T-helper 17 cell (primary cell): ENCODE data around the gene ZNF442. TPM values are rescaled to one million over a fixed set of nuclear protein-coding genes. Genes with fewer than 3 reads are reported as not detected.
A peak's percentile ranks its signal among the peaks of the same experiment; 100 is the strongest.
"Not testable (repeated sequence)": the region's sequence is repeated elsewhere in the genome, so short reads cannot be mapped to it uniquely, and the experiment has no call there.

ENCODE experiments used
- ATAC-seq: fragments of 150-1000 bp; cut with Tn5 transposase; 2 replicates; pipeline ENCODE4 v1.10.0; 2021; ENCODE audit warnings: mild to moderate bottlenecking, moderate library complexity
- DNase-seq, 3 donors: peaks; one replicate each; pipeline versions ENCODE4 v3.0.0 to v3.0.0-alpha.2; 2020 to 2021
- H3K9me3 ChIP-seq: one replicate; pipeline ENCODE4 v1.7.0; 2013; ENCODE audit warnings: low read length, mild to moderate bottlenecking; ENCODE audit not compliant: control insufficient read depth, poor library complexity, severe bottlenecking
- H3K27ac Mint-ChIP-seq: one replicate; pipeline ENCODE4 v1.8.0; 2022; ENCODE audit warnings: mild to moderate bottlenecking, moderate library complexity, mixed read lengths
- H3K27me3 Mint-ChIP-seq: one replicate; pipeline ENCODE4 v1.8.0; 2022; ENCODE audit warnings: mixed read lengths
- H3K36me3 Mint-ChIP-seq: one replicate; pipeline ENCODE4 v1.8.0; 2022; ENCODE audit warnings: low read depth, mixed read lengths
- H3K4me1 Mint-ChIP-seq: one replicate; pipeline ENCODE4 v1.8.0; 2022; ENCODE audit warnings: mild to moderate bottlenecking, mixed read lengths
- H3K4me3 Mint-ChIP-seq: one replicate; pipeline ENCODE4 v1.8.0; 2022; ENCODE audit warnings: mild to moderate bottlenecking, moderate library complexity, mixed read lengths
- total RNA-seq, 4 donors: library from RNA in 2 of 4; stranded (reverse) in 2 of 4; gene quantifications; one replicate each; pipeline ENCODE4 v1.2.3 and lab custom pipeline; 2022 to 2026

The ZNF442 gene
- total RNA-seq, 2 donors from 2014 or later, result 0.29 to 0.97 TPM

DNA sequence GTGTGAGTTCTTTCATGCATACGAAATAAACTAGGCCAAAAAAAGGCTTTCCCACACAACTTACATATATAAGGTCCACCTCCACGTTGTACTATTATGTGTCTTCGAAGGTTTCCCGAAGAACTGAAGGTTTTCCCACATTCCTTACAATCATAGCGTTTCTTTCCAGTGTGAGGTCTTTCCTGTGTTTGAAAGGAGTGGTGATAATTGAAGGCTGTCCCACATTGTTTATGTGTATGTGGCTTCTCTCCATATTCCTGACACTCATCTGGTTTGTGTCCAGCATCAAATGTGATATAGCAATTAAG is 14.6 kb downstream of the ZNF442 start:
- Mint-ChIP-seq H3K4me1 (no peaks in the 10 kb centered on the region), H3K4me3 (no peak overlapping the region), H3K36me3 (peaks cover 3% of the 10 kb centered on the region), H3K27ac (no peak overlapping the region), H3K27me3 (no peaks in the 10 kb centered on the region)
- DNase-seq (no peak), ATAC-seq (no peak)
- H3K9me3 ChIP-seq, result peaks cover 12% of the 10 kb centered on the region

DNA sequence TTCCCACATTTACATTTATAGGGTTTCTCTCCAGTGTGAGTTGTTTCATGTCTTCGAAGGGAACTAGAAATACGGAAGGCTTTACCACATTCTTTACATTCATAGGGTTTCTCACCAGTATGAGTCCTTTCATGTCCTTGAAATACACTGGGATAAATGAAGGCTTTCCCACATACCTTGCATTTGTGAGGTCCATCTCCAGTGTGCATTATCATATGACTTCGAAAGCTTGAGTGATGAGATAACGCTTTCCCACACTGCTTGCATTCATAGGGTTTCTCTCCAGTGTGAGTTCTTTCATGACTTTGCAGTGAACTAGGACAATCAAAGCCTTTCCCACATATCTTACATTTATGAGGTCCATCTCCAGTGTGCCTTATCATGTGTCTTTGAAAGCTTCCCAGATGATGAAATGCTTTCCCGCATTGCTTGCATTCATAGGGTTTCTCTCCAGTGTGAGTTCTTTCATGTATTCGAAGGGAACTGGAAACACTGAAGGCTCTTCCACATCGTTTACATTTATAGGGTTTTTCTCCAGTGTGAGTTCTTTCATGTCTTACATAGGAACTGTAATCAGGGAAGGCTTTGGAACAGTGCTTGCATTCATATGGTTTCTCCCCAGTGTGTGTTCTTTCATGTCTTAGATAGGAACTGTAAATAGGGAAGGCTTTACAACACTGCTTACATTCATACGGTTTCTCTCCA is 15.1 kb downstream of the ZNF442 start:
- Mint-ChIP-seq H3K27ac (no peak overlapping the region), H3K36me3 (peaks cover 3% of the 10 kb centered on the region), H3K4me3 (no peak overlapping the region), H3K4me1 (no peaks in the 10 kb centered on the region), H3K27me3 (no peaks in the 10 kb centered on the region)
- peaks cover 12% of the 10 kb centered on the region for H3K9me3 ChIP-seq
- ATAC-seq (no peak), DNase-seq (no peak)

DNA sequence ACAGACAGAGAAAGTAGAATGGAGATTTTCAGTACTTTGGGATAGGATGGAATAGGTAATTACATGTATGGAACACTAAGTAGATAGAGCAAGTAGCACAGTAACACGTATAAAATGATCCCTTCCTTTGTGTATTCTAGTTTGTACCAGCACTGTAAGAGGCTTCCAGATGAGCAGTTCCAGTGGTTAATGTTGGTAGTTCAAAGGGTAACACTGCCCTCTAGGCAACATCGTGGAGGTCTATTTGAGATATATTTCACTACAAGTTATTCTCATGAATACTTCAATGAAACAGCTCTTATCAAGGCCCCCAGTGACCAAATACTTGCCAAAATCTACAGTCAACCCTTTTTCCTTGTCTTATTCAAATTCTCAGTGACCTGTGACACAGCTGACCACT is 18.6 kb downstream of the ZNF442 start:
- Mint-ChIP-seq H3K4me1 (no peaks in the 10 kb centered on the region), H3K27ac (no peak overlapping the region), H3K36me3 (peaks cover 3% of the 10 kb centered on the region), H3K4me3 (no peak overlapping the region), H3K27me3 (no peaks in the 10 kb centered on the region)
- H3K9me3 ChIP-seq, result peaks cover 12% of the 10 kb centered on the region
- ATAC-seq, result peak; percentile 68
- no peak for DNase-seq

DNA sequence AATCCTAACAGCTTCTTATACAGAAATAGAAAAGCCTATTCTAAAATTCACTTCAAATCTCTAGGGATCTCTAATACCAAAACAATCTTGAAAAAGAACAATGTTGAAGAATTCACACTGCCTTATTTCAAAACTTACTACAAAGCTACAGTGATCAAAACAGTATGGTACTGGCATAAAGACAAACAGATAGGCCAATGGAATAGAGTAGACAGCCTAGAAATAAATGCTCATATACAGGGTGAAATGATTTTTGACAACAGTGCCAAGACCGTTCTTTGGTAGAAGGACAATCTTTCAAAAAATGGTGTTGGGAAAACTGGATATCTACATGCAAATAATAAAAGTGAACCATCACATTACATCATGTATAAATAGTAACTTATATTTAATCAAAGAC is 20.3 kb downstream of the ZNF442 start:
- Mint-ChIP-seq H3K4me1 (no peaks in the 10 kb centered on the region), H3K36me3 (no peaks in the 10 kb centered on the region), H3K27ac (no peak overlapping the region), H3K4me3 (no peak overlapping the region), H3K27me3 (no peaks in the 10 kb centered on the region)
- DNase-seq (no peak), ATAC-seq (no peak)
- H3K9me3 ChIP-seq, result peaks cover 4% of the 10 kb centered on the region

GRCh38 chr19:12333162-12334159 is 32.0 kb downstream of the ZNF442 start, which contains the start of gene ZNF563:
ZNF563 (minus strand) TSS chr19:12333633; CDS start chr19:12333482, 151 bp downstream.
- peak within 1 kb of the TSS; percentile 93 for H3K27ac Mint-ChIP-seq
- H3K4me3 Mint-ChIP-seq, result peak within 1 kb of the TSS; percentile 99
- no peaks in the 10 kb centered on the region for H3K27me3 Mint-ChIP-seq
- no peaks in the 10 kb centered on the region for H3K36me3 Mint-ChIP-seq
- H3K9me3 ChIP-seq, result no peaks in the 10 kb centered on the region
- H3K4me1 Mint-ChIP-seq, result peaks cover 30% of the 10 kb centered on the region
- ATAC-seq (peak; percentile 96), DNase-seq (peak; percentile 83 to 96 (median 91))

DNA sequence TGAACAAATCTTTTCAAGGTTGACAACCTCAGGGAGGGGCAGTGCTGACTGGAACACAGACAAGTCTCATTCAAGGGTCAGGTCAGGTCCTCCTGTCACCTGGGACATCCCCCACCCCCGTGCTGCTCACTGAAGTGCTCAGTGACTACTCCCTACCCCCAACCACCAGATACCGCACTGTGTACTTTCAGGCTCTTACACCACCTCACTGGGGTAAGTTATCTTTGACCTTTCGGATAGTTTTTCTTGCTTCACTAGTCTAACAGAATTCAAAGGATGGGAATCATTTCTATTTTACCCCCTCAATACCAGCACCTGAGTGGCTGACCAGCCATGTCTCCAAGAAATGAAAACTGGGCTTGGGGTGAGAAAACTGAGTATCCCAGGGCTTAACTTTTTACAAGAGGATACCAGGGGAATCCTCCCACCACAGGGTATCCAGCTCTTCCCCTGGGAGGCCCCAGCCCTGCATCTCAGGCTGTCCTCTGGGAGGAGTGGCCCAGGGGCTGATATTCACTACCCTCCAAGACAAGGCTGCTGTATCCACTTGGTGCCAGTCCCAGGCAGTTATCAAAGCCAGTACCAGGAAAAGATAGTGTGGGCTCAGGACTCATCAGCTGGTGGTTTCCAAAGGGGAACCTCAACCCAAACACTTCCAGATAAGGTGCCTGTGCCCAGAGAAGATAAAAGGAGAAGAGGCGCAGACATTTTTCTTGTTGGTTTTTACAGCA is 34.1 kb downstream of the ZNF442 start:
- Mint-ChIP-seq H3K4me1 (peaks cover 34% of the 10 kb centered on the region), H3K27ac (peak overlapping the region; percentile 93), H3K4me3 (peak overlapping the region; percentile 99), H3K27me3 (no peaks in the 10 kb centered on the region), H3K36me3 (no peaks in the 10 kb centered on the region)
- ATAC-seq (peak; percentile 17), DNase-seq (peak; percentile 11 to 14 (median 12))
- no peaks in the 10 kb centered on the region for H3K9me3 ChIP-seq

DNA sequence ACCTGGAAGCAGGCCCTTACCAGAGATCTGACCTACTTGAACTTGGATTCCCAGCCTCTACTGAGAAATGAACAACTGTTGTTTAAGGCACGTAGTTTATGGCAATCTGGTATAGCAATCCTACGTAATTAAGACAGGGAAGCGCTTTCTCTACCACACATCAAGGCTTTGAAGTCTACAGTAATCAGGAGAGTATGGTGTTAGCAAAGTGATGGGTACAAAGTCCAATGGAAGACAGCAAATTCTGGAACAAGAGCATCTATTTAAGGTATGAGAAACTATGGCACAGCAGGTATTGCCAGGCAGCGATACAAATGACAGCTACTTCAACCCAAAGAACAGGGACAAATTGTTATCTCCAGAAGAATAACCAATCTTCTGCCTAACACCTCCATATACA is 35.1 kb downstream of the ZNF442 start:
- H3K27me3 Mint-ChIP-seq, result no peaks in the 10 kb centered on the region
- peaks cover 37% of the 10 kb centered on the region for H3K4me1 Mint-ChIP-seq
- no peak for ATAC-seq
- no peaks in the 10 kb centered on the region for H3K9me3 ChIP-seq
- H3K4me3 Mint-ChIP-seq, result no peak overlapping the region
- DNase-seq, result no peak
- H3K36me3 Mint-ChIP-seq, result peaks cover 3% of the 10 kb centered on the region
- H3K27ac Mint-ChIP-seq, result no peak overlapping the region

DNA sequence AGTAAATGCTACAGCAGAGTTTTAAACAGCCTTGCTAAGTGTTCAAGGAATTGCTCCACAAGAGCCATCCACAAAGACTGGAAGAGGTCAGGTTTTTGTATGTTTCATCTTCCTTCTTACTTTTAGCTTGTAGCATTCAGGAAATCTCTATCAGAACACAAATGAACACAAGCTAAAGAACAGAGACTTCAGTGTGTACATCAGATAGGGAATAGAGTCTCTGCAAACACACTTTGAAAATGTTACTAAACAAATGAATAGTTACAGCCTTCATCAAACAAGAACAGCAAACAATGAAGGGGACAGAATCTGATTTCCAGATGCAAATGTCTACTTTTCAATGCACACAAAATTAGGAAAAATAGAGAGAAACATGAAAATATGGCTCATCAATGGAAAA is 39.8 kb downstream of the ZNF442 start:
- H3K27ac Mint-ChIP-seq, result no peak overlapping the region
- H3K36me3 Mint-ChIP-seq, result peaks cover 6% of the 10 kb centered on the region
- no peak overlapping the region for H3K4me3 Mint-ChIP-seq
- ATAC-seq, result no peak
- H3K27me3 Mint-ChIP-seq, result no peaks in the 10 kb centered on the region
- no peaks in the 10 kb centered on the region for H3K9me3 ChIP-seq
- peaks cover 15% of the 10 kb centered on the region for H3K4me1 Mint-ChIP-seq
- DNase-seq, result no peak

DNA sequence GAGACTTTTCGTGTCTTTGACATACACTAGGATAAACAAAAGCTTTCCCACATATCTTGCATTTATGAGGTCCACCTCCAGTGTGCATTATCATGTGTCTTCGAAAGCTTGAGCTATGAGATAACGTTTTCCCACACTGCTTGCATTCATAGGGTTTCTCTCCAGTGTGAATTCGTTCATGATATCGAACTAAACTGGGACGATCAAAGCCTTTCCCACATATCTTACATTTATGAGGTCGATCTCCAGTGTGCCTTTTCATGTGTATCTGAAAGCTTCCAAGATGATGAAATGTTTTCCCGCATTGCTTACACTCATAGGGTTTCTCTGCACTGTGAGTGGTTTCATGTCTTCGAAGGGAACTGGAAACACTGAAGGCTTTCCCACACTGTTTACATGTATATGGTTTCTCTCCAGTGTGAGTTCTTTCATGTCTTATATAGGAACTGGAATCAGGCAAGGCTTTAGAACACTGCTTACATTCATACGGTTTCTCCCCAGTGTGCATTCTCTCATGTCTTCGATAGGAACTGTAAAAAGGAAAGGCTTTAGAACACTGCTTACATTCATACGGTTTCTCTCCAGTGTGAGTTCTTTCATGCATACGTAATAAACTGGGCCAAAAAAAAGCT is 46.6 kb downstream of the ZNF442 start:
- Mint-ChIP-seq H3K4me3 (no peak overlapping the region), H3K27ac (no peak overlapping the region), H3K4me1 (no peaks in the 10 kb centered on the region), H3K27me3 (no peaks in the 10 kb centered on the region), H3K36me3 (peaks cover 7% of the 10 kb centered on the region)
- H3K9me3 ChIP-seq, result peaks cover 10% of the 10 kb centered on the region
- DNase-seq (no peak), ATAC-seq (no peak)

DNA sequence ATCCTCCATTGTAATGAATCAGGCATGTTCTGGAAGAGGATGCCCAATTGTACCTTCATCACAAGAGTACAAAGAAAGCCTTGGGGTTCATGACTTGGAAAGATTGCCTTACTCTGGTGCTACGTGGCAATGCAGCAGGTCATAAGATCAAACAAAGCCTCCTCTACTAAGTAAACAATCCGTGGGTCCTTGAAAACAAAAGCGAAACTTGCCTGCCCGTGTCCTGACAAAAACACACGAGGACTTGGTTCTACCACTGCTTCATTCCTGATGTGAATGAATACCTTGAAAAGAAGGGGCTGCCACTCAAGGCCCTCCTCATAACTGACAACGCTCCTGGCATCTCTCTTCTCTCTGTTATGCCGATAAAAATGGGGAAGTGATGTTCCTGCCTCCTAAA is 50.9 kb downstream of the ZNF442 start:
- no peak for ATAC-seq

GRCh38 chr19:12308891-12309290 is 56.6 kb downstream of the ZNF442 start:
- not testable (repeated sequence) for ATAC-seq, H3K4me3 Mint-ChIP-seq, H3K4me1 Mint-ChIP-seq, H3K27me3 Mint-ChIP-seq, H3K9me3 ChIP-seq, DNase-seq, H3K36me3 Mint-ChIP-seq, H3K27ac Mint-ChIP-seq

More for the DNA sequence above, 50.9 kb downstream of the ZNF442 start:
- no peak for DNase-seq
- Mint-ChIP-seq H3K27me3 (no peaks in the 10 kb centered on the region), H3K27ac (no peak overlapping the region), H3K4me3 (no peak overlapping the region), H3K4me1 (no peaks in the 10 kb centered on the region), H3K36me3 (peaks cover 4% of the 10 kb centered on the region)
- peaks cover 10% of the 10 kb centered on the region for H3K9me3 ChIP-seq
